B cell (primary cell): ENCODE results near the gene ZNF611. TPM values are rescaled to one million over a fixed set of nuclear protein-coding genes. Genes with fewer than 3 reads are reported as not detected.

Experiments used
- ATAC-seq: fragments of 200-7000 bp; cut with Tn5 transposase; one replicate; pipeline ENCODE4 v1.10.0; 2021; ENCODE audit warnings: low read depth, mild to moderate bottlenecking, moderate number of reproducible peaks, moderate library complexity
- CTCF ChIA-PET: fragments of 350-600 bp; sonication (Branson Sonifier 250); formaldehyde crosslinking; loops from one replicate; lab custom pipeline; 2021; ENCODE audit warnings: antibody characterized with exemption, inconsistent platforms; lab: Charles Lee
- POLR2A ChIA-PET: fragments of 350-600 bp; sonication (Branson Sonifier 250); formaldehyde crosslinking; loops from one replicate; lab custom pipeline; 2021; ENCODE audit warnings: antibody characterized with exemption; lab: Charles Lee
- DNase-seq: peaks from one replicate; pipeline ENCODE4 v3.0.0; 2013
- H2AFZ ChIP-seq: 2 replicates; pipeline ENCODE4 v1.6.1; 2012; ENCODE audit warnings: mild to moderate bottlenecking, low read depth, low read length; ENCODE audit not compliant: insufficient read depth, poor library complexity, severe bottlenecking
- H3K27ac ChIP-seq, 2 donors: 1 replicate in 1 of 2; 2 replicates in 1 of 2; pipeline ENCODE4 v1.5.1; 2012 to 2013; ENCODE audit warnings: low read length in 2 of 2, mild to moderate bottlenecking in 2 of 2, moderate library complexity in 1 of 2
- H3K27me3 ChIP-seq, 4 experiments: fragments of 200-600 bp in 1 of 4; sonication (generic) in 1 of 4; replicated peaks in 1 of 4; 1 replicate in 2 of 4; 2 replicates in 2 of 4; pipeline versions ENCODE4 v1.6.1 to v1.7.0; 2013 to 2016; ENCODE audit warnings: low read length in 3 of 4, mild to moderate bottlenecking in 2 of 4, mixed read lengths in 1 of 4, moderate library complexity in 1 of 4; ENCODE audit not compliant: insufficient read depth in 4 of 4, control insufficient read depth in 3 of 4; ENCODE audit errors: control extremely low read depth in 1 of 4
- H3K36me3 ChIP-seq, 2 experiments: replicated peaks in 1 of 2; 1 replicate in 1 of 2; 2 replicates in 1 of 2; pipeline versions ENCODE4 v1.6.1 to v1.7.1; 2013; ENCODE audit warnings: low read length in 1 of 2; ENCODE audit not compliant: insufficient read depth in 2 of 2, control insufficient read depth in 1 of 2; ENCODE audit errors: control extremely low read depth in 1 of 2, extremely low read depth in 1 of 2
- H3K4me1 ChIP-seq, 2 donors: fragments of 200-600 bp in 1 of 2; sonication (generic) in 1 of 2; 1 replicate in 1 of 2; 2 replicates in 1 of 2; pipeline versions ENCODE4 v1.5.1 to v1.6.1; 2013 to 2017; ENCODE audit warnings: low read length in 2 of 2; ENCODE audit not compliant: control insufficient read depth in 2 of 2, insufficient read depth in 2 of 2
- H3K4me2 ChIP-seq: replicated peaks from 2 replicates; pipeline ENCODE3; 2012; ENCODE audit warnings: mild to moderate bottlenecking, low read depth, low read length; ENCODE audit not compliant: poor library complexity, severe bottlenecking
- H3K4me3 ChIP-seq, 5 experiments: fragments of 200-600 bp in 1 of 5; sonication (generic) in 1 of 5; 1 replicate in 3 of 5; 2 replicates in 2 of 5; pipeline versions ENCODE4 v1.5.1 to v1.7.0; 2011 to 2016; ENCODE audit warnings: low read length in 4 of 5, mild to moderate bottlenecking in 4 of 5, low read depth in 2 of 5, control low read depth in 1 of 5, moderate library complexity in 1 of 5; ENCODE audit not compliant: insufficient read depth in 1 of 5; ENCODE audit errors: control extremely low read depth in 1 of 5, extremely low read depth in 1 of 5
- H3K79me2 ChIP-seq: fragments of 200-600 bp; sonication (generic); one replicate; pipeline ENCODE4 v1.6.0; 2016; ENCODE audit warnings: low read length; ENCODE audit not compliant: control insufficient read depth, insufficient read depth
- H3K9ac ChIP-seq: fragments of 200-600 bp; sonication (generic); 2 replicates; pipeline ENCODE4 v1.6.1; 2017; ENCODE audit warnings: mild to moderate bottlenecking, low read length, moderate library complexity
- H3K9me3 ChIP-seq, 3 donors: one replicate each; pipeline versions ENCODE4 v1.6.1 to v1.7.1; 2013; ENCODE audit warnings: low read length in 2 of 3; ENCODE audit not compliant: control insufficient read depth in 2 of 3, insufficient read depth in 1 of 3; ENCODE audit errors: control extremely low read depth in 1 of 3
- H4K20me1 ChIP-seq: 2 replicates; pipeline ENCODE4 v1.6.0; 2012; ENCODE audit warnings: mild to moderate bottlenecking, low read length; ENCODE audit not compliant: insufficient read depth, control insufficient read depth, poor library complexity, severe bottlenecking
- H3K27ac Mint-ChIP-seq: one replicate; pipeline ENCODE4 v1.8.0; 2021; ENCODE audit warnings: mixed read lengths
- H3K27me3 Mint-ChIP-seq: one replicate; pipeline ENCODE4 v1.8.0; 2021; ENCODE audit warnings: mixed read lengths
- H3K4me1 Mint-ChIP-seq: one replicate; pipeline ENCODE4 v1.8.0; 2021; ENCODE audit warnings: mixed read lengths
- H3K4me3 Mint-ChIP-seq: one replicate; pipeline ENCODE4 v1.8.0; 2021; ENCODE audit warnings: mixed read lengths
- H3K9me3 Mint-ChIP-seq: one replicate; pipeline ENCODE4 v1.8.0; 2022; ENCODE audit warnings: mixed read lengths; ENCODE audit not compliant: insufficient read depth
- EZH2 ChIP-seq: IDR thresholded peaks from 2 replicates; pipeline ENCODE4 v1.6.1; 2012; ENCODE audit warnings: borderline replicate concordance, low read depth, mild to moderate bottlenecking, moderate library complexity, low read length; ENCODE audit not compliant: insufficient read depth, poor library complexity, severe bottlenecking
- WGBS: methylation state at CpG from one replicate; pipeline ENCODE4 v1.1.5; 2013; ENCODE audit warnings: missing lambda C conversion rate; ENCODE audit not compliant: insufficient coverage; 5-methylcytosine and 5-hydroxymethylcytosine counted together
- intact Hi-C: fragments of 100-400 bp; cut with micrococcal nuclease; formaldehyde crosslinking; loops from one replicate; pipeline ENCODE4 v1.10.0; 2022
- polyA plus RNA-seq: library from polyadenylated mRNA; depleted of rRNA; stranded (reverse); fragments of >200 nt; gene quantifications from 2 replicates; pipeline ENCODE4 v1.2.3, GENCODE V29; 2012
- total RNA-seq, 2 donors: library from RNA; stranded (reverse); fragments of 120-200 nt in 1 of 2; gene quantifications; 1 replicate in 1 of 2; 2 replicates in 1 of 2; pipeline versions ENCODE4 v1.2.3 to v1.2.4, GENCODE V29; 2013 to 2022
- TF ChIP-seq, protein P1 (sequence below): fragments of 200-600 bp; IDR thresholded peaks from one replicate; pipeline ENCODE4 v1.8.0; 2022; ENCODE audit warnings: antibody characterized with exemption, mild to moderate bottlenecking

Gene ZNF611
- total and polyA plus RNA-seq, 2 donors (not counting 1 experiment from before 2014, with no cell fraction given): 10.2 to 51.5 TPM

DNA sequence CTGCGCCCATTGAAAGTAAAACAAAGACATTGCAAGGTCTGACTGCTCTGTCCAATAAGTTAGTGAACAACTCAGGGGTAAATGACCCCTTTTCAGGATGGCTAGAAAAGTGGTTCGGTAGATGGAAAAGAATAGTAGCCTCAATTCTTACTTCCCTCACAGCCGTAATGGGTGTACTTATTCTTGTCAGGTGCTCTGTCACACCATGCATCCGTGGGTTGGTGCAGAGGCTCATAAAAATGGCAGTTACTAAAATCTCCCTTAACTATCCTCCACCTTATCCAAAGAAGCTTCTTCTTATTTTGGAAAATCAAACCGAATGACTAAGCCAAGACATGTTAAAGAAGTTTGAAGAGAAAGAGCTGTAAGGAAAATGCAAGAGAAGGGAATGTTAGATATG is 65.3 kb downstream of the ZNF611 start:
- Histone ChIP-seq H3K9ac (no peak overlapping the region), H3K9me3 (peaks cover 0 to 4% (median 0%) of the 10 kb centered on the region in 3 donors), H3K4me2 (no peak overlapping the region), H3K79me2 (peaks cover 26% of the 10 kb centered on the region), H3K36me3 (peaks cover 0 to 2% of the 10 kb centered on the region in 2 experiments), H3K4me3 (no peak overlapping the region), H2AFZ (no peak overlapping the region), H3K27me3 (no peaks in the 10 kb centered on the region), H4K20me1 (no peaks in the 10 kb centered on the region), H3K4me1 (no peaks in the 10 kb centered on the region), H3K27ac (no peak overlapping the region)
- ChIA-PET POLR2A (no interaction called here), CTCF (no interaction called here)
- H3K4me3 Mint-ChIP-seq: no peak overlapping the region
- no peaks in the 10 kb centered on the region for H3K27me3 Mint-ChIP-seq
- intact Hi-C loops: no loop called here
- H3K4me1 Mint-ChIP-seq: peaks cover 5% of the 10 kb centered on the region
- no peak overlapping the region for H3K27ac Mint-ChIP-seq
- no peaks in the 10 kb centered on the region for H3K9me3 Mint-ChIP-seq
- no peak for ATAC-seq
- 100% methylated on average over 1 of the region's 5 CpGs for WGBS
- no peak for DNase-seq
- TF ChIP-seq EZH2: no peak
- TF ChIP-seq, protein P1, sequence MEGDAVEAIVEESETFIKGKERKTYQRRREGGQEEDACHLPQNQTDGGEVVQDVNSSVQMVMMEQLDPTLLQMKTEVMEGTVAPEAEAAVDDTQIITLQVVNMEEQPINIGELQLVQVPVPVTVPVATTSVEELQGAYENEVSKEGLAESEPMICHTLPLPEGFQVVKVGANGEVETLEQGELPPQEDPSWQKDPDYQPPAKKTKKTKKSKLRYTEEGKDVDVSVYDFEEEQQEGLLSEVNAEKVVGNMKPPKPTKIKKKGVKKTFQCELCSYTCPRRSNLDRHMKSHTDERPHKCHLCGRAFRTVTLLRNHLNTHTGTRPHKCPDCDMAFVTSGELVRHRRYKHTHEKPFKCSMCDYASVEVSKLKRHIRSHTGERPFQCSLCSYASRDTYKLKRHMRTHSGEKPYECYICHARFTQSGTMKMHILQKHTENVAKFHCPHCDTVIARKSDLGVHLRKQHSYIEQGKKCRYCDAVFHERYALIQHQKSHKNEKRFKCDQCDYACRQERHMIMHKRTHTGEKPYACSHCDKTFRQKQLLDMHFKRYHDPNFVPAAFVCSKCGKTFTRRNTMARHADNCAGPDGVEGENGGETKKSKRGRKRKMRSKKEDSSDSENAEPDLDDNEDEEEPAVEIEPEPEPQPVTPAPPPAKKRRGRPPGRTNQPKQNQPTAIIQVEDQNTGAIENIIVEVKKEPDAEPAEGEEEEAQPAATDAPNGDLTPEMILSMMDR: no peak

DNA sequence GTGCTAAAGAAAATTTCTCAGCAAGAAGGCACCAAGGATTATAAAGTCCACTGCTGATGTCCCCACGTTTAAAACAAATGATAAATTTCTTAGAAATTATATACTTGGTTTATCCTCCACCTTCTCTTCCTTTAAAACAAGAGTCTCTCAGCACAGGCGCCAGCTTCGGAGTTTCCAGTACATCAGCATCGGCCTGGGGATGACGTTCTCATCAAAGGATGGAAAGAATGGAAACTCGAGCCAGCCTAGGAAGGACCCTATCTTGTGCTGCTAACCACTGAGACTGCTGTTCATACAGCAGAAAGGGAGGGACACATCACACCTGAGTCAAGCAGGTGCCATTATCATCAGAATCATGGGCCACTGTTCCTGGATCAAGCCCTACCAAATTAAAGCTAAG is 66.9 kb downstream of the ZNF611 start:
- ATAC-seq: no peak
- Histone ChIP-seq H3K36me3 (peaks cover 0 to 2% of the 10 kb centered on the region in 2 experiments), H4K20me1 (no peaks in the 10 kb centered on the region), H3K79me2 (peaks cover 21% of the 10 kb centered on the region), H3K4me2 (no peak overlapping the region), H3K9me3 (peaks cover 0 to under 1% (median 0%) of the 10 kb centered on the region in 3 donors), H2AFZ (no peak overlapping the region), H3K27me3 (no peaks in the 10 kb centered on the region), H3K9ac (no peak overlapping the region), H3K4me1 (no peaks in the 10 kb centered on the region), H3K4me3 (no peak overlapping the region), H3K27ac (no peak overlapping the region)
- Mint-ChIP-seq H3K27me3 (no peaks in the 10 kb centered on the region), H3K4me3 (no peak overlapping the region), H3K27ac (no peak overlapping the region), H3K9me3 (no peaks in the 10 kb centered on the region), H3K4me1 (no peaks in the 10 kb centered on the region)
- POLR2A ChIA-PET: no interaction called here
- no peak for TF ChIP-seq EZH2
- TF ChIP-seq, protein P1: no peak
- DNase-seq: no peak
- CTCF ChIA-PET: interaction anchor here (0.6 kb wide), 1 partner anchor 11 kb away, joined by 3 read pairs; no protein-coding TSS in a partner anchor
- 96% methylated on average over 5 of the region's 6 CpGs for WGBS
- intact Hi-C loops: no loop called here
